Measurements from ENCODE around the gene ROBO1. TPM values are rescaled to one million over a fixed set of nuclear protein-coding genes. Genes with fewer than 3 reads are reported as not detected.

Gene ROBO1
- total RNA-seq, 1 donor from 2014 or later: 13.4 TPM

- TF ChIP-seq, protein P1, sequence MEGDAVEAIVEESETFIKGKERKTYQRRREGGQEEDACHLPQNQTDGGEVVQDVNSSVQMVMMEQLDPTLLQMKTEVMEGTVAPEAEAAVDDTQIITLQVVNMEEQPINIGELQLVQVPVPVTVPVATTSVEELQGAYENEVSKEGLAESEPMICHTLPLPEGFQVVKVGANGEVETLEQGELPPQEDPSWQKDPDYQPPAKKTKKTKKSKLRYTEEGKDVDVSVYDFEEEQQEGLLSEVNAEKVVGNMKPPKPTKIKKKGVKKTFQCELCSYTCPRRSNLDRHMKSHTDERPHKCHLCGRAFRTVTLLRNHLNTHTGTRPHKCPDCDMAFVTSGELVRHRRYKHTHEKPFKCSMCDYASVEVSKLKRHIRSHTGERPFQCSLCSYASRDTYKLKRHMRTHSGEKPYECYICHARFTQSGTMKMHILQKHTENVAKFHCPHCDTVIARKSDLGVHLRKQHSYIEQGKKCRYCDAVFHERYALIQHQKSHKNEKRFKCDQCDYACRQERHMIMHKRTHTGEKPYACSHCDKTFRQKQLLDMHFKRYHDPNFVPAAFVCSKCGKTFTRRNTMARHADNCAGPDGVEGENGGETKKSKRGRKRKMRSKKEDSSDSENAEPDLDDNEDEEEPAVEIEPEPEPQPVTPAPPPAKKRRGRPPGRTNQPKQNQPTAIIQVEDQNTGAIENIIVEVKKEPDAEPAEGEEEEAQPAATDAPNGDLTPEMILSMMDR (IDR thresholded peaks at IDR 0.05): no peak
- H3K4me3 ChIP-seq: no peak overlapping the region
- H3K27ac ChIP-seq: no peak overlapping the region
- H3K9me3 ChIP-seq: no peaks in the 10 kb centered on the region
- no peaks in the 10 kb centered on the region for H3K36me3 ChIP-seq
- H3K27me3 ChIP-seq: no peaks in the 10 kb centered on the region
- intact Hi-C loops (cut with DNase I): no loop called here
- no peaks in the 10 kb centered on the region for H3K4me1 ChIP-seq
- no peak for DNase-seq (ENCODE audit: low spot score in 2 of 2)
These were observed 740.2 kb downstream of the ROBO1 start for GRCh38 chr3:79027593-79027992.

DNA sequence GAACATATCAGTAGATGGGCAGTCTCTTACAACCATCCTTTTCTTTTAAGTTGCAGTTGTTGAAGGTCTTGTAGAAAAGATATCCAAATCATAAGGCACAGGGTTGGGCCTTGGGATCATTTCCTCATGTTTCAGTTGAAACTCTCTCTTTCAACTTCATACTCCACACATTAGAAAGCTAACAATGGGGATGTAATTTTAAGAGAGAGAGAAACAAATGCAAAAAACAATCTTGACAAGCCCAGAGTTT is 747.9 kb downstream of the ROBO1 start:
- Histone ChIP-seq H3K4me1 (peaks cover 0 to 6% of the 10 kb centered on the region in 2 donors), H3K36me3 (no peaks in the 10 kb centered on the region), H3K27me3 (no peaks in the 10 kb centered on the region), H3K27ac (peak overlapping the region; percentile 80 to 87), H3K9me3 (no peaks in the 10 kb centered on the region), H3K4me3 (peak overlapping the region; percentile 76 to 81)
- intact Hi-C loops (cut with DNase I): no loop called here
- DNase-seq (ENCODE audit: low spot score in 2 of 2): no peak
- TF ChIP-seq, protein P1 (IDR thresholded peaks at IDR 0.05): no peak

GRCh38 chr3:79019137-79019923 is 748.5 kb downstream of the ROBO1 start:
- intact Hi-C loops (cut with DNase I): no loop called here
- DNase-seq (ENCODE audit: low spot score in 2 of 2): peak; percentile 18 to 85
- H3K27me3 ChIP-seq: no peaks in the 10 kb centered on the region
- H3K36me3 ChIP-seq: no peaks in the 10 kb centered on the region
- peak overlapping the region; percentile 80 to 87 for H3K27ac ChIP-seq
- peak overlapping the region; percentile 76 to 81 for H3K4me3 ChIP-seq
- TF ChIP-seq, protein P1 (IDR thresholded peaks at IDR 0.05): no peak
- no peaks in the 10 kb centered on the region for H3K9me3 ChIP-seq
- H3K4me1 ChIP-seq: peaks cover 0 to 9% of the 10 kb centered on the region in 2 donors

GRCh38 chr3:79018671-79019136 is 749.1 kb downstream of the ROBO1 start:
- Histone ChIP-seq H3K27me3 (no peaks in the 10 kb centered on the region), H3K4me3 (peak overlapping the region; percentile 76 to 81), H3K9me3 (no peaks in the 10 kb centered on the region), H3K36me3 (no peaks in the 10 kb centered on the region), H3K4me1 (peaks cover 0 to 12% of the 10 kb centered on the region in 2 donors), H3K27ac (peak overlapping the region; percentile 80 to 87)
- peak in 1 of 2 donors; percentile 79 for DNase-seq (ENCODE audit: low spot score in 2 of 2)
- intact Hi-C loops (cut with DNase I): no loop called here
- TF ChIP-seq, protein P1 (IDR thresholded peaks at IDR 0.05): peak in 1 of 3 experiments; percentile 30

DNA sequence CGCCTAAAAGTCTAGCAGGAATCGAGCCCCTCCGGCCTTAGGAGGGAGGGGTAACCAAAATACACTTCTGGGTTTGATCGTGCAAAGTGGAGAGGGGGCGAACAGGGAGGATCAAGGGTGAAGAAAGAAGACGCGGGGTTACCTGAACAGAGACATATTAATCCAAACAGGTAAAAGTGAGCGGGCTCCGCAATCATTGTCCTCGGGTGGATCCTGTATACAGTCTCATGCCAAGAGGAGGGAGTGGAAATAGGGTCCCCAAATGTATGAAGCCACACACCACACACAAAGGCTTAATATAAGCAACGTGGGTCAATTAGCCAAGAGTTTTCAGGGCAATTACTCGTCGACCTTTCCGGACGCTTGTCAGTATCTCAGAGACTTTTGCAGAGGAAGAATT is 749.5 kb downstream of the ROBO1 start:
- H3K27ac ChIP-seq: peak overlapping the region; percentile 80 to 87
- no peak for DNase-seq (ENCODE audit: low spot score in 2 of 2)
- H3K4me3 ChIP-seq: peak overlapping the region; percentile 76 to 81
- no peaks in the 10 kb centered on the region for H3K27me3 ChIP-seq
- H3K4me1 ChIP-seq: peaks cover 0 to 12% of the 10 kb centered on the region in 2 donors
- no peaks in the 10 kb centered on the region for H3K36me3 ChIP-seq
- intact Hi-C loops (cut with DNase I): no loop called here
- no peaks in the 10 kb centered on the region for H3K9me3 ChIP-seq
- TF ChIP-seq, protein P1 (IDR thresholded peaks at IDR 0.05): no peak

Measured in ascending aorta (tissue), 2 donors.